Measurements from ENCODE around the gene ADGRG1.

Gene ADGRG1

GRCh38 chr16:57611181-57611580 lies 17.2 kb upstream of the ADGRG1 start:
- TF ChIP-seq CTCF (IDR thresholded peaks at IDR 0.05; ENCODE audit: low read length, missing control alignments) = no peak
- no peak overlapping the region for H3K4me3 ChIP-seq (replicated peaks; ENCODE audit: low read depth, low read length)
- peak; percentile 54 for DNase-seq (ENCODE audit: low read depth)

GRCh38 chr16:57611706-57612105 lies 16.7 kb upstream of the ADGRG1 start:
- H3K4me3 ChIP-seq (replicated peaks; ENCODE audit: low read depth, low read length) = no peak overlapping the region
- no peak for DNase-seq (ENCODE audit: low read depth)
- TF ChIP-seq CTCF (IDR thresholded peaks at IDR 0.05; ENCODE audit: low read length, missing control alignments) = no peak

- H3K4me3 ChIP-seq (replicated peaks; ENCODE audit: low read depth, low read length) = no peak overlapping the region
- no peak for DNase-seq (ENCODE audit: low read depth)
- TF ChIP-seq CTCF (IDR thresholded peaks at IDR 0.05; ENCODE audit: low read length, missing control alignments) = no peak
These were observed 15.9 kb upstream of the ADGRG1 start for GRCh38 chr16:57612494-57612893.

GRCh38 chr16:57613514-57613913 lies 14.9 kb upstream of the ADGRG1 start:
- no peak for DNase-seq (ENCODE audit: low read depth)
- no peak for TF ChIP-seq CTCF (IDR thresholded peaks at IDR 0.05; ENCODE audit: low read length, missing control alignments)

GRCh38 chr16:57614536-57614935 lies 13.9 kb upstream of the ADGRG1 start:
- DNase-seq (ENCODE audit: low read depth) = no peak
- TF ChIP-seq CTCF (IDR thresholded peaks at IDR 0.05; ENCODE audit: low read length, missing control alignments) = no peak

More at GRCh38 chr16:57613514-57613913, 14.9 kb upstream of the ADGRG1 start:
- no peak overlapping the region for H3K4me3 ChIP-seq (replicated peaks; ENCODE audit: low read depth, low read length)

GRCh38 chr16:57614944-57615343 lies 13.5 kb upstream of the ADGRG1 start:
- no peak for TF ChIP-seq CTCF (IDR thresholded peaks at IDR 0.05; ENCODE audit: low read length, missing control alignments)
- no peak overlapping the region for H3K4me3 ChIP-seq (replicated peaks; ENCODE audit: low read depth, low read length)
- no peak for DNase-seq (ENCODE audit: low read depth)

More at GRCh38 chr16:57614536-57614935, 13.9 kb upstream of the ADGRG1 start:
- no peak overlapping the region for H3K4me3 ChIP-seq (replicated peaks; ENCODE audit: low read depth, low read length)

GRCh38 chr16:57615813-57616212 lies 12.6 kb upstream of the ADGRG1 start:
- no peak overlapping the region for H3K4me3 ChIP-seq (replicated peaks; ENCODE audit: low read depth, low read length)
- TF ChIP-seq CTCF (IDR thresholded peaks at IDR 0.05; ENCODE audit: low read length, missing control alignments) = no peak
- DNase-seq (ENCODE audit: low read depth) = no peak

Data from fibroblast of pulmonary artery (primary cell).